Stimulated activated CD4-positive, alpha-beta T cell treated with anti-CD3 and anti-CD28 coated beads, Interleukin-12 subunit alpha, Interleukin-12 subunit beta, amount 100 ng/mL, for 24 hours (primary cell): Measurements from ENCODE around the gene NOX5.

Experiments used
- DNase-seq, 2 experiments: peaks; one replicate each; pipeline ENCODE4 v3.0.0-alpha.2; 2020; ENCODE audit warnings: low read depth in 2 of 2

NOX5 gene

DNA sequence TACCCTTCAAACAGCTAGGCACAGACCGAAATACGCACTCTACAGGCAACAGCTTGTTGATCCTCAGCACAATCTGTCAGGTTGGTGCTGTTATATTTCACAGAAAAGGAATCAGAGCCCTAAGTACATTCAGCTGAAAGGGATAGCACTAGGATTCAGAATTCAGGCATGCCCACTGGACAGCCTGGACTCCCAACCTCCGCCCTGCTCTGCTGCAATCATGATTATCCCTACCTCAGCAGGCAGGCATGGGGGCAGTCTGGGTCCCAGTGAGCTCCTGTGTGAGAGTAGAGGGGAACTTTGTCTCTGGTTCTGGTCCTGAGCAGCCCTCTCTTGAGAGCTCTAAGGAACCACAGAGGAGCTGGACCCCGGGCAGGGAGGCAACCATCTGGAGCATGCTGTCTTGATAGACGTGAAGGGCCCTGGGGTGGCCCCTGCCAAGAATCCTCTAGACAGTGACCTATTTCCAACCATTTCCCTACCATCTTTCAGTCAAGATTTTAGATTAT, 23.4 kb upstream of the NOX5 start:
- DNase-seq: no peak

DNA sequence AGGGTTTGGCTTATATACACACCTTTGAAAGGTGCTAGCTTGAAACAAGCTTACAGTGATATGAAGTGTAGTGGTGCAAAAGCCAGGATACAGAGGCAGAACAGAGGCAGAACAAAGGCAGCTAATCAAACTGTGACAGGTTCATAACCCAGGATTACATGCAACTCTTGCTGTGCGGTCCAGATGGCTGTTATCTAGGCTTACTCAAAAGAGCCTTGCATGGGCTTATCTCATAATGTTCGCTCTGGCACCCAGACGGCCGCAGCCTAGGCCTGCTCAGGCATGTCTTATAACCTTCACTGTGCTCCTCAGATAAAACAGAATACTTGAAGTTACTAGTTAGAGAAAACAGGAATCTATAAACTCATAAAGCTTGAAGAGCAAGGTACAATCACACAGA, 22.8 kb upstream of the NOX5 start:
- no peak for DNase-seq

GRCh38 chr15:68992696-68993095, 21.8 kb upstream of the NOX5 start:
- DNase-seq: no peak

- DNase-seq: no peak
Measured at GRCh38 chr15:68993276-68993675, 21.2 kb upstream of the NOX5 start.

DNA sequence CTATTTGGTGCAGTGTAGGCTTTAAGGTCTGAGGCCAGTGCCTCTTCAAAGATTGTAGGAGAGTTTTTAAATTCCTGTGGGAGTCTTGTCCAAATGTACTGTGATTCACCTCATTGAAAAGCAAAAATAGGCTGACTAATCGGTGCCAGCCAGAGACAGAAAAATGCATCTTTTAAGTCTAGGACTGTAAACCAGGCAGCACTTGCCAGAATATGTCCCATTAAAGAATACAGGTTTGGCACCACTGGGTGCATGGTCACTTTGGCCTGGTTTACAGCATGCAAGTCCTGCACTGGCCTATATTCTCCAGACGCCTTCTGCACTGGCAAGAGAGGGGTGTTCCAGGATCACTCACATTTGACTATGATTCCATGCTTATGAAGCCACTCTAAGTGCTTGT, 20.3 kb upstream of the NOX5 start:
- DNase-seq: no peak

DNA sequence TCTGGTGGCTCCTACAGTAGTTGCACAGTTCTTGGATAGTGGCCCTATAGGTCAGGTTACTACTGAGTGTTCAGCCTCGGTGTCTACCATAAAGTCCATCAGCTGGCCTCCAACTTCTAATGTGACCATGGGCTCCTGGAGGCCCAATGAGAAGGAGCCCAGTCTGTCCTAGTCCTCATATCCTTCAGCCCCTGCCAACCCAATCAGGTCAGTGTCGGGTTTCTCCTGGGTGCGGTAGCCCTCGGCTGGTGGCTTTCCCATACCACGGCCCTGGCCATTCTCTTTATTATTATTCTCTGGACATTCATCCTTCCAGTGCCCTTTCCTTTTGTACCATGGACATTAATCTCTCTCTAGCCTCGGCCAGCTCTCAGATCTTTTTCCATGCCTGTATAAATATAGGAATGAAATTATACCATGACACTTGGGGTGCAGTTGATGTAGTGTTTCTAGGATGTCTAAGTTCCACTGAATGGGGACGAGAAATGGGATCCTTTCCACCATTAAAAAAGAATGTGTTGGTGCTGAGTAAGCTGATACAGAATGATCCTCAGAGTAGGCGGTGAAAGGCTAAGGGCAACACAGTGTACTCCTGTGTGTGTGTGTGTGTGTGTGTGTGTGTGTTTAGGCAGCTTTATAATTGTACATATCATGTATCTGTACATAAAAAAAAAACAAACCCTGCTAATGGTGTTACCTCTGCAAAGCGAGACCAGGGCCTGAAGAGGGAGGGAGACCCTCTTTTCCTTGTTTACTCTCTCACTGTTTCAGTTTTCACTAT, 19.3 kb upstream of the NOX5 start:
- no peak for DNase-seq

DNA sequence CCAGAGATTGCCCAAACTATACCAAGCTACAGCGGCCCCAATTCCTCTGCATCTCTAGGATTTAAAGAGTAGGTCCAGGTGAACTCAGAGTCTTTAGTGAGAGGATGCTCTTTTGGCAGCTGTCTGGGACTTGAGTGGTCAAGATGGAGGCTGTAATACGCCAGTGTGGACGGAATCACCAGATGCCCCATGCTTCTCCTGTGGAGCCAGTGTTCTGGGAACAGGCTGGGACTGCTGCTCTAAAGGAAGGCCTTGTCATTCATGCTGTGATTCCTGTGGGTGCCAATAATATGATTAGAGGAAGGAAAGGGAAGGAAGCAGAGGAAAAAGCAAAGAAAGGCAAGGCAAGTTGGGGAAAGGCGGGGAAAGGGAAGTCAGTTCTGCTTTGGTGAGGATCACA, 17.4 kb upstream of the NOX5 start:
- no peak for DNase-seq

- DNase-seq: no peak
Measured at GRCh38 chr15:68997930-68998777, 16.3 kb upstream of the NOX5 start.

DNA sequence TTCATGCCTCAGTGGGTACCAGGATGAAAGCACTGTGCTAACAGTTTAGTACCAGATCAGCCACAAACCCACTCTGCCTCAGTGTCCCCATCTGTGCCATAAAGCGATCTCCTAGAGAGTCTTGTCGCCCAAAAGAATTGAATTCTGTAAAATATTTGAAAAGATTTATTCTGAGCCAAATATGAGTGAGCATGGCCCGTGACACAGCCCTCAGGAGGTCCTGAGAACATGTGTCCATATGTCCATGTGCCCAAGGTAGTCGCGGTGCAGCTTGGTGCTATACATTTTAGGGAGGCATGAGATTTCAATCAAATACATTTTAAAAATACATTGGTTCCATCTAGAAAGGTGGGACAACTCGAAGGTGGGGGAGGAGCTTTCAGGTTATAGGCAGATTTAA, 15.4 kb upstream of the NOX5 start:
- DNase-seq: no peak

DNA sequence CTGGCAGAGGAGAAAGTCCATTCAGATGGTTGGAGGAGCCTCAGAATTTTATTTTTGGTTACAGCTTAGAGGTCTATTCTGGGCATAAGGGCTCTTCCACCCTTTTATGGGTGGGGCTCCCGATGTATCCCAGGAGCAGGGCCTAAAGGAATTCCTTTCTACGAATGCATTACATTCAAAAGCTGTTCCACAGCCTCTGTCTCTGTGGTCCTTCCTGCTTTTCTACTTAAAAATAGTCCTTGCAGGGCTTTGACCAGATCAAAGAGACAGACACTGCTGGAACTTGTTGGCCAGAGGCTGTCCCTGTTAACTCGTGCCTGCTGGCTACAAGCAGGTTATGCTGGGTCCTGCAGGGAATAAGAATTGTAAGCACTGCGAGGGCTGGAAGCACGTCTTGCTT, 14.4 kb upstream of the NOX5 start:
- DNase-seq: no peak

DNA sequence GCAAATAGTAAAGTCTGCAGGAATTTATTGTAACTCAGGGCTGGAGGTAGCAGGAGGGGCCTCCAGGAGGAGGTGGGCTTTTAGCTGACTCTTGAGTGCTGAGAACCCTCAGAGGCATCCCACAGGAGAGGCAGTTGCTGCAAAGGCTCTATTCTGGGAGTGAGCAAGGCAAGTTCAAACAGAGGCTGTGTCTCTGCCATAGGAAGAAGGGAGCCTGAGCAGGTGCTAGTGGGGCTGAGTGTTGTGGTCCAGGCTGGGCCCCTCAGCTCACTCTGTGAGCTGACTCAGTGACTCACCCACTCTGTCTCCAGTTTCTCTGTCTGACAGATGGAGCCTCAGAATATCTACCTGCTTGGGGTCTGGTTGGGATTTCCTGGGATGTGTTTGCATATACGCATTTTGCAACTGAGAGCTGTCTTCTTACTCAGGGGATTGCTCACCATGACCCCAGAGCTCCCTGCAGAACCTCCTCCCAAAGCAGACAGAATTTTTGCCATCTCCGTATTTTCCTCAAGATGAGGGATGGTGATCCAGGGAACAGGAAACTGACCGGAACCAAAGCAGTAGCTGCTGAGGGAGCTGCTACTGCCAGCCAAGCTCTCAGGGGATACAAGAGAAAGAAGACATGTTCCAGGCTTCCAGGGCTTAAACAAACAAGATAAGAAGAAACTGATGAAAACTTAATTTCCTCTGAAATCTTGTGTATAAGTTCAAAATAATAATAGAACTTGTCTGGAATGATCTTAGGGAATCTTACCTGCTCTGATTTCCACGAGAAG, 13.6 kb upstream of the NOX5 start:
- no peak for DNase-seq

DNA sequence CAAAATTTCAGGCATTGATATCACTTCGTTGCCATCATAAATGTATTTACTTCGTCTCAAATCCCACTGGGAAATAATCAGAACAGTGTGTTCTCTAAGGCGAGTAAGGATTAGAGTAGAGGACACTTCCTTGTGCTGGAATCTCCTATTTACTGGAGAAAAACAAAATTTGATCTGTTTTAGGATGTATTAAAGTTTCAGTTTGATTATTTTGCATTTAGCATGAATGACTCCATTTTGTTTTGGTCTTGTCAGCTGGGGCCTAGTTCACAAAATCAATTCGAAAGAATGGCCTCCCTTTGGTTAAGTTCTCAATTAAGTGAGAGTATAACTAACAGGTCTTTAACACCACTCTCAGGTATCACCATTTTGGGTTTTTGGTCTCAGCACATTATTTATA, 11.7 kb upstream of the NOX5 start:
- DNase-seq: no peak

- DNase-seq: no peak
Measured at GRCh38 chr15:69004011-69004410, 10.5 kb upstream of the NOX5 start.

- DNase-seq: no peak
Measured at GRCh38 chr15:69008056-69008455, 6.4 kb upstream of the NOX5 start.

- no peak for DNase-seq
Measured at GRCh38 chr15:69009341-69009740, 5.2 kb upstream of the NOX5 start.

DNA sequence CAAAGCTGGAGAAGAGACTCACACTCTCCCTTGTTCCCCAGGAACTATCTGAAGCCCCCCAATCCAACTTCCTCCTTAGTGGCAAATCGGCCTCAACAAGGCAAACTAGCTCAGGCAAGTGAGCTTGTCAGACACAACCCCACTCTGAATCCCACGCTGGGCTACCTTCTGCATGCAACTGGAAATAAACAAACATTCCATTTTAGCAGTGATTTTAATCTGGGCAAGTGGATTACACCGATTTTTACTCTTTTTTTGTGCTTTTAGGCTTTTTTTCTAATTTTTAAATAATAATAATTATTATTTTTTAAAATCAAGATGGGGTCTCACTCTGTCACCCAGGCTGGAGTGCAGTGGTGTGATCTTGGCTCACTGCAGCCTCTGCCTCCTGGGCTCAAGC, 2.9 kb upstream of the NOX5 start:
- DNase-seq: no peak

GRCh38 chr15:69012761-69013364, 1.6 kb upstream of the NOX5 start:
- DNase-seq: no peak

- no peak for DNase-seq
Measured at GRCh38 chr15:69013726-69014406, 629 bp upstream of the NOX5 start.

DNA sequence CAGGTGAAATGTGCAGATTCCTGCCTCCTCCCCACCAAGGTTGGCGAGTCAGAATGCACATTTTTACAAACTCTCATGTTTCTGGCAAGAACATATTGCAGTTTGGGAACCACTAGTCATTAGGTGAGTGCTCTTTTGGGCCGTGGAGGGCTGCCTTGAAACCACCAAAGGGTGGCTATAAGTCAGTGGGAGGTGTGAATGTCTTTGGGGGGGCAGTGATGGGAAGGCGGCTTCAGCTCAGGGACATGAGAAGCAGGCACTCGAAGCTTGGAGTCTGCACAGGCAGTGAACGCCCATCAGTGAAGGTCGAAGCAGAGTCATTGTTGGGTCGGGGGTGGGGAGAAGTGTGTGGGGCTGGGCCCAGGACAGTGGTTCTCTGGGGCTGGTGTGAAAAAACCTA, 1.1 kb downstream of the NOX5 start:
- DNase-seq: no peak

DNA sequence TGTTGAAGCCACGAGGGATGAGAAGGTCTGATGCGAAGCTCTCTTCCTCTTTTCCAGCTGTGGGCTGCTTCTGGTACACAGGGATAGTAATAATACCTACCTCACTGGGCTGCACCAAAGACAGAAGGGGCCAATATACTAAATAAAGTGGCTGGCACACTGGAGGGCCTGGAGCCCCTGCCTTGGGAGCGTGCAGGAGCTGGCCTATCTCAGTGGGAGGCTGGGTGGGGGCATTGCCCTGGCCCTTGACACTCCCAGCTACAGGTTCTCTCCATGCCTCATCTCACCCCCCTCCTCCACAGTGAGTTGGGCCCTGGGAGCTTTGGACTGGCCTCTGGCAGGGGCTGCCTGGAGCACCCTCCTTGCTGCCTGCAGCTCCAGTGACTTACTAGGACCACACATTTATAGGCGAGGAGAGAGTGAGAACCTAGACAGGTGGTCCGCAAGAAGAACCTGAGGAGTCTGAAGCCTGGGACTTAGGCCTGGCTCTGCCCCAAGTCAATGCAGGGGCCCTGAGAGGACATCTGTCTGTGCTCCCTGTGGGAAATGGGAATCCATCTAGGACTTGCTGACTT, 1.6 kb downstream of the NOX5 start:
- DNase-seq: no peak

- no peak for DNase-seq
Measured at GRCh38 chr15:69017978-69018377, 3.5 kb downstream of the NOX5 start.
